BLaER1 treated with 17β-estradiol and CSF1 and Interleukin-3, amounts not matched to agents 10 nM and 100 nM (cell line): ENCODE data around the gene ANKMY1.
"Not testable (repeated sequence)": the region's sequence is repeated elsewhere in the genome, so short reads cannot be mapped to it uniquely, and the experiment has no call there.

Experiments used
- H3K27ac ChIP-seq, 11 experiments: shearing (Covaris generic); formaldehyde crosslinking; 2 replicates each; pipeline ENCODE4 v1.8.1; 2022
- H3K27me3 ChIP-seq, 11 experiments: shearing (Covaris generic); formaldehyde crosslinking; 2 replicates each; pipeline ENCODE4 v1.8.1; 2022
- H3K36me3 ChIP-seq, 11 experiments: shearing (Covaris generic); formaldehyde crosslinking; 2 replicates each; pipeline ENCODE4 v1.8.1; 2022
- H3K4me1 ChIP-seq, 10 experiments: shearing (Covaris generic); formaldehyde crosslinking; 2 replicates each; pipeline ENCODE4 v1.8.1; 2022
- H3K4me2 ChIP-seq, 11 experiments: shearing (Covaris generic); formaldehyde crosslinking; 2 replicates each; pipeline ENCODE4 v1.8.1; 2022
- H3K4me3 ChIP-seq, 10 experiments: shearing (Covaris generic); formaldehyde crosslinking; 2 replicates each; pipeline ENCODE4 v1.8.1; 2022
- H3K9ac ChIP-seq, 11 experiments: shearing (Covaris generic); formaldehyde crosslinking; 2 replicates each; pipeline ENCODE4 v1.8.1; 2022
- H3K9me3 ChIP-seq, 11 experiments: shearing (Covaris generic); formaldehyde crosslinking; replicated peaks in 1 of 11; 2 replicates each; pipeline ENCODE4 v1.8.1; 2022
- H4K20me1 ChIP-seq, 11 experiments: shearing (Covaris generic); formaldehyde crosslinking; 2 replicates each; pipeline ENCODE4 v1.8.1; 2022
- Cebpa-rat ChIP-seq, 11 experiments: shearing (Covaris generic); IDR thresholded peaks; 2 replicates each; pipeline ENCODE4 v1.8.1; 2022

Gene ANKMY1

GRCh38 chr2:240566203-240567136 lies 8.7 kb upstream of the ANKMY1 start:
- Histone ChIP-seq H3K36me3 (peaks cover 0 to 15% (median 13%) of the 10 kb centered on the region in 11 experiments; a peak in 14 of 22 replicates), H4K20me1 (peaks cover 23 to 37% (median 26%) of the 10 kb centered on the region in 11 experiments; a peak in 21 of 22 replicates), H3K4me1 (peaks cover 81 to 89% (median 85%) of the 10 kb centered on the region in 10 experiments), H3K27me3 (no peaks in the 10 kb centered on the region), H3K4me3 (peak overlapping the region; percentile 78 to 98 (median 91)), H3K9ac (peak overlapping the region; percentile 86 to 100 (median 95)), H3K4me2 (peak overlapping the region; percentile 93 to 100 (median 99)), H3K9me3 (no peaks in the 10 kb centered on the region), H3K27ac (peak overlapping the region; percentile 75 to 100 (median 98))
- TF ChIP-seq Cebpa-rat (IDR thresholded peaks at IDR 0.05) = no peak

- H3K27ac ChIP-seq = peak overlapping the region; percentile 75 to 100 (median 98)
- H3K4me2 ChIP-seq = peak overlapping the region; percentile 90 to 100 (median 97)
- peaks cover 72 to 81% (median 76%) of the 10 kb centered on the region in 10 experiments for H3K4me1 ChIP-seq
- peak in 4 of 11 experiments; percentile 13 to 59 (median 46); a peak in 4 of 22 replicates for TF ChIP-seq Cebpa-rat (IDR thresholded peaks at IDR 0.05)
- no peaks in the 10 kb centered on the region for H3K27me3 ChIP-seq
- H3K36me3 ChIP-seq = peaks cover 0 to 14% (median 11%) of the 10 kb centered on the region in 11 experiments; a peak in 13 of 22 replicates
- H4K20me1 ChIP-seq = peaks cover 14 to 28% (median 17%) of the 10 kb centered on the region in 11 experiments; a peak in 19 of 22 replicates
- H3K9ac ChIP-seq = peak overlapping the region; percentile 74 to 100 (median 87)
- no peaks in the 10 kb centered on the region for H3K9me3 ChIP-seq
- peak overlapping the region; percentile 44 to 95 (median 60) for H3K4me3 ChIP-seq
Measured at GRCh38 chr2:240565333-240566202, 7.8 kb upstream of the ANKMY1 start.

- H3K27me3 ChIP-seq = no peaks in the 10 kb centered on the region
- peak overlapping the region; percentile 75 to 100 (median 98); a peak in 21 of 22 replicates for H3K27ac ChIP-seq
- TF ChIP-seq Cebpa-rat (IDR thresholded peaks at IDR 0.05) = no peak
- H3K9me3 ChIP-seq = no peaks in the 10 kb centered on the region
- H4K20me1 ChIP-seq = peaks cover 6 to 21% (median 9%) of the 10 kb centered on the region in 11 experiments; a peak in 18 of 22 replicates
- peak overlapping the region; percentile 74 to 100 (median 87); a peak in 21 of 22 replicates for H3K9ac ChIP-seq
- peaks cover 0 to 14% (median 11%) of the 10 kb centered on the region in 11 experiments; a peak in 12 of 22 replicates for H3K36me3 ChIP-seq
- H3K4me2 ChIP-seq = peak overlapping the region; percentile 90 to 100 (median 97)
- H3K4me3 ChIP-seq = peak overlapping the region; percentile 44 to 95 (median 60); a peak in 19 of 20 replicates
- H3K4me1 ChIP-seq = peaks cover 65 to 75% (median 71%) of the 10 kb centered on the region in 10 experiments
Measured at GRCh38 chr2:240564561-240565332, 7.0 kb upstream of the ANKMY1 start.

GRCh38 chr2:240563951-240564560 lies 6.3 kb upstream of the ANKMY1 start:
- H3K9ac ChIP-seq = peak overlapping the region in 10 of 11 experiments; percentile 40 to 100 (median 88); a peak in 17 of 22 replicates
- H3K9me3 ChIP-seq = no peaks in the 10 kb centered on the region
- peak overlapping the region; percentile 3 to 100 (median 99); a peak in 19 of 22 replicates for H3K27ac ChIP-seq
- peak overlapping the region in 6 of 10 experiments; percentile 0 to 78 (median 59); a peak in 4 of 20 replicates for H3K4me3 ChIP-seq
- H4K20me1 ChIP-seq = peaks cover 0 to 21% (median 9%) of the 10 kb centered on the region in 11 experiments; a peak in 14 of 22 replicates
- H3K36me3 ChIP-seq = peaks cover 0 to 20% (median 17%) of the 10 kb centered on the region in 11 experiments; a peak in 17 of 22 replicates
- H3K27me3 ChIP-seq = no peaks in the 10 kb centered on the region
- TF ChIP-seq Cebpa-rat (IDR thresholded peaks at IDR 0.05) = no peak
- H3K4me1 ChIP-seq = peaks cover 67 to 76% (median 71%) of the 10 kb centered on the region in 10 experiments
- peak overlapping the region; percentile 90 to 100 (median 97) for H3K4me2 ChIP-seq

GRCh38 chr2:240563231-240563630 lies 5.4 kb upstream of the ANKMY1 start:
- Histone ChIP-seq H3K4me3 (peak overlapping the region in 3 of 10 experiments; percentile 78 to 93 (median 85); a peak in 5 of 20 replicates), H3K36me3 (peaks cover 5 to 28% (median 24%) of the 10 kb centered on the region in 11 experiments; a peak in 20 of 22 replicates), H3K4me1 (peaks cover 75 to 84% (median 79%) of the 10 kb centered on the region in 10 experiments), H3K9ac (peak overlapping the region in 4 of 11 experiments; percentile 91 to 100 (median 100); a peak in 4 of 22 replicates), H4K20me1 (peaks cover 3 to 26% (median 15%) of the 10 kb centered on the region in 11 experiments; a peak in 15 of 22 replicates), H3K4me2 (peak overlapping the region; percentile 90 to 100 (median 97)), H3K27ac (peak overlapping the region in 10 of 11 experiments; percentile 98 to 100 (median 99); a peak in 18 of 22 replicates)
- not testable (repeated sequence) for H3K9me3 ChIP-seq, H3K27me3 ChIP-seq

GRCh38 chr2:240561325-240561971 lies 3.7 kb upstream of the ANKMY1 start:
- H3K9ac ChIP-seq = peak overlapping the region; percentile 86 to 100 (median 99)
- H3K9me3 ChIP-seq = peaks cover 0 to 7% (median 0%) of the 10 kb centered on the region in 11 experiments; a peak in 3 of 22 replicates
- no peaks in the 10 kb centered on the region for H3K27me3 ChIP-seq
- TF ChIP-seq Cebpa-rat (IDR thresholded peaks at IDR 0.05) = no peak
- H4K20me1 ChIP-seq = peaks cover 9 to 34% (median 28%) of the 10 kb centered on the region in 11 experiments; a peak in 17 of 22 replicates
- peak overlapping the region; percentile 86 to 100 (median 99) for H3K27ac ChIP-seq
- H3K36me3 ChIP-seq = peaks cover 6 to 44% (median 41%) of the 10 kb centered on the region in 11 experiments; a peak in 20 of 22 replicates
- H3K4me1 ChIP-seq = peaks cover 67 to 81% (median 78%) of the 10 kb centered on the region in 10 experiments
- H3K4me3 ChIP-seq = peak overlapping the region; percentile 72 to 93 (median 86)
- peak overlapping the region; percentile 90 to 100 (median 97) for H3K4me2 ChIP-seq
